ENCODE data around the gene SRRM3. TPM values are rescaled to one million over a fixed set of nuclear protein-coding genes. Genes with fewer than 3 reads are reported as not detected.
A peak's percentile ranks its signal among the peaks of the same experiment; 100 is the strongest.

SRRM3 gene
- total and polyA plus RNA-seq, 12 donors = 5.6 to 140 (median 33.3) TPM

- WGBS, 4 donors = 37 to 46% (median 42%) methylated on average over 12 to 14 of the region's 14 CpGs
- Histone ChIP-seq H3K9me3 (replicated peaks in 1 of 3) (no peaks in the 10 kb centered on the region), H3K4me3 (peak overlapping the region in 2 of 4 donors; percentile 55 to 75), H3K36me3 (replicated peaks in 1 of 2) (no peaks in the 10 kb centered on the region), H3K27me3 (no peaks in the 10 kb centered on the region), H3K4me1 (replicated peaks in 1 of 2) (peaks cover 3 to 20% of the 10 kb centered on the region in 2 donors), H3K27ac (peak overlapping the region; percentile 84 to 99 (median 92))
- intact Hi-C loops (cut with DNase I) = no loop called here
- TF ChIP-seq POLR2A (IDR thresholded peaks at IDR 0.05) = no peak
- no peak for TF ChIP-seq CTCF (IDR thresholded peaks at IDR 0.05)
- peak in 4 of 7 donors; percentile 49 to 77 (median 56) for DNase-seq
Observed at GRCh38 chr7:76316984-76317781, 115.5 kb downstream of the SRRM3 start.

- peak; percentile 98 to 99 (median 99) for DNase-seq
- 0 to 2% (median 0%) methylated on average over 21 to 50 of the region's 50 CpGs for WGBS, 4 donors
- intact Hi-C loops (cut with DNase I) = loop anchor here in 1 of 2 donors (2.0 kb wide), 1 partner anchor 41 kb away; the partner anchor contains the start of gene YWHAG
- Histone ChIP-seq H3K36me3 (replicated peaks in 1 of 2) (no peaks in the 10 kb centered on the region), H3K4me3 (peak overlapping the region in 3 of 4 donors; percentile 11 to 75 (median 55)), H3K4me1 (replicated peaks in 1 of 2) (peaks cover 4 to 26% of the 10 kb centered on the region in 2 donors), H3K27me3 (no peaks in the 10 kb centered on the region), H3K27ac (peak overlapping the region; percentile 84 to 99 (median 92)), H3K9me3 (replicated peaks in 1 of 3) (no peaks in the 10 kb centered on the region)
- TF ChIP-seq POLR2A (IDR thresholded peaks at IDR 0.05) (peak; percentile 82 to 92), CTCF (IDR thresholded peaks at IDR 0.05) (peak in 1 of 6 experiments; percentile 7)
Observed at GRCh38 chr7:76317782-76318487, 116.2 kb downstream of the SRRM3 start.

- peak; percentile 85 to 97 (median 95) for DNase-seq
- intact Hi-C loops (cut with DNase I) = loop anchor here in 1 of 2 donors (2.0 kb wide), 1 partner anchor 40 kb away; the partner anchor contains the start of gene YWHAG
- Histone ChIP-seq H3K4me1 (replicated peaks in 1 of 2) (peaks cover 6 to 26% of the 10 kb centered on the region in 2 donors), H3K27me3 (no peaks in the 10 kb centered on the region), H3K9me3 (replicated peaks in 1 of 3) (no peaks in the 10 kb centered on the region), H3K36me3 (replicated peaks in 1 of 2) (no peaks in the 10 kb centered on the region), H3K4me3 (peak overlapping the region in 3 of 4 donors; percentile 11 to 75 (median 55)), H3K27ac (peak overlapping the region; percentile 84 to 99 (median 92))
- 3 to 5% (median 4%) methylated on average over 17 to 25 of the region's 25 CpGs for WGBS, 4 donors
- TF ChIP-seq POLR2A (IDR thresholded peaks at IDR 0.05) (peak; percentile 38 to 87), CTCF (IDR thresholded peaks at IDR 0.05) (peak in 5 of 6 experiments; percentile 48 to 67 (median 63))
Observed at GRCh38 chr7:76318488-76319353, 117.0 kb downstream of the SRRM3 start.
